NK-92 (cell line): Measurements from ENCODE around the gene GOLPH3L.
"Not testable (repeated sequence)": the region's sequence is repeated elsewhere in the genome, so short reads cannot be mapped to it uniquely, and the experiment has no call there.

Source experiments
- DNase-seq: peaks from one replicate; lab custom pipeline; 2025; ENCODE audit not compliant: unreplicated experiment; lab: John Stamatoyannopoulos, UW

The GOLPH3L gene

GRCh38 chr1:150660584-150660983 lies 36.4 kb downstream of the GOLPH3L start:
- no peak for DNase-seq

- DNase-seq: not testable (repeated sequence)
These were observed 39.9 kb downstream of the GOLPH3L start for GRCh38 chr1:150657064-150657463.

- not testable (repeated sequence) for DNase-seq
These were observed 42.3 kb downstream of the GOLPH3L start for GRCh38 chr1:150654635-150655034.

- DNase-seq: no peak
These were observed 46.8 kb downstream of the GOLPH3L start for GRCh38 chr1:150650193-150650592.

- DNase-seq: no peak
These were observed 47.4 kb downstream of the GOLPH3L start for GRCh38 chr1:150649441-150650075.

- no peak for DNase-seq
These were observed 54.7 kb downstream of the GOLPH3L start for GRCh38 chr1:150642296-150642695.

GRCh38 chr1:150641126-150641815 lies 55.7 kb downstream of the GOLPH3L start:
- DNase-seq: not testable (repeated sequence)

GRCh38 chr1:150638430-150638829 lies 58.5 kb downstream of the GOLPH3L start:
- DNase-seq: not testable (repeated sequence)

GRCh38 chr1:150634839-150635622 lies 61.9 kb downstream of the GOLPH3L start:
- not testable (repeated sequence) for DNase-seq

- peak; percentile 84 for DNase-seq
These were observed 67.6 kb downstream of the GOLPH3L start, which contains the start of gene ENSA for GRCh38 chr1:150629115-150629928. Gene ENSA, minus strand, starts transcription at chr1:150629612. Its CDS starts 142 bp downstream, at chr1:150629470.

- DNase-seq: no peak
These were observed 68.2 kb downstream of the GOLPH3L start for GRCh38 chr1:150628766-150629114.

- no peak for DNase-seq
These were observed 69.0 kb downstream of the GOLPH3L start for GRCh38 chr1:150627826-150628410.

GRCh38 chr1:150626150-150626549 lies 70.8 kb downstream of the GOLPH3L start:
- no peak for DNase-seq

GRCh38 chr1:150624546-150624945 lies 72.4 kb downstream of the GOLPH3L start:
- DNase-seq: not testable (repeated sequence)

- DNase-seq: not testable (repeated sequence)
These were observed 72.8 kb downstream of the GOLPH3L start for GRCh38 chr1:150624134-150624533.

GRCh38 chr1:150622303-150622975 lies 74.5 kb downstream of the GOLPH3L start:
- no peak for DNase-seq

GRCh38 chr1:150621497-150622302 lies 75.3 kb downstream of the GOLPH3L start:
- DNase-seq: no peak

- DNase-seq: no peak
These were observed 76.0 kb downstream of the GOLPH3L start for GRCh38 chr1:150620919-150621318.
